Globus pallidus (tissue), 1 donor: Measurements from ENCODE around the gene GRPR.

ENCODE experiments used
- DNase-seq: peaks from one replicate; pipeline ENCODE4 v3.0.0-alpha.2; 2015; ENCODE audit warnings: low spot score

Gene GRPR

DNA sequence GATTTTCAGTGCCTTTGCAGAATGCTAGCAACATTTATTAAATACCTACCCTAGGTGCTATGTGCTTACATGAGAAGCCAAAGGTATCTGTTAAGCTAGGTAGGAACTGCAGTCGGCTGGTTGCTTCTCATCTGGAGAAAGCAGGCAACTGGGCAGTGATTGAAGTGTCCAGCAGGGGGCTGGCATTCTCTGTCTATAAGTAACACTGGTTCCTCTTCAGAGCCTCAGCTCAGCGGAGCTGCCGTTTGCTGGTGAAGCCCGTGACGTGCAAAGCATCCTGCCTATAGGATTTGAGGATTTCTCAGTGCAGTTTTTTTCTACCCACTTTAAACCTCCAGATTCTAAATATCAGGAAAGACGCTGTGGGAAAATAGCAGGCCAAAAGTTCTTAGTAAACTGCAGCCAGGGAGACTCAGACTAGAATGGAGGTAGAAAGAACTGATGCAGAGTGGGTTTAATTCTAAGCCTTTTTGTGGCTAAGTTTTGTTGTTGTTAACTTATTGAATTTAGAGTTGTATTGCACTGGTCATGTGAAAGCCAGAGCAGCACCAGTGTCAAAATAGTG lies at the start of gene GRPR:
Gene GRPR, plus strand, starts transcription at position 344 of the 565 bp plus-strand sequence. CDS start 389 bp downstream, outside the sequence.
- DNase-seq = peak; percentile 59

GRCh38 chrX:16075087-16075486 lies 48.3 kb upstream of the GRPR start:
- no peak for DNase-seq

DNA sequence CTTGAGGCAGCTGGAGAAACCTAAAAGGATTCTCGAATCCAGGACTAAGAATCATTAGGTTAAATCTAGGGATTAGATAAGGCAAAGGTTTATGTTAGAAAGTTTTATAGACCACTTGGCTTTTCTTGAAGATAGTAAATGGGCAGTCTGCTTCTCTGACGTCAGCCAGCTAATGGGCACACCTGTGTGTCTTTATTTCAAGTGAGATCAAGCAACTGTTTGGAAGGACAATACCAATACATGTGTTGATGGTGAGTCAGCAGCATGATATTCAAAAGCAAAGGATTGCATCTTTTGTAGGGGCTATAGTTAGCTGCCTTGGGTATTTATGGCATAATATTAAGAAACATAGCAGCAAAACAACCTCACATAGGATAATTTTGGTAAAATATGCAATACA lies 46.5 kb upstream of the GRPR start:
- no peak for DNase-seq

- no peak for DNase-seq
Measured at GRCh38 chrX:16077811-16078210, 45.6 kb upstream of the GRPR start.

GRCh38 chrX:16081357-16081756 lies 42.0 kb upstream of the GRPR start:
- no peak for DNase-seq

GRCh38 chrX:16082470-16083085 lies 40.8 kb upstream of the GRPR start:
- no peak for DNase-seq

DNA sequence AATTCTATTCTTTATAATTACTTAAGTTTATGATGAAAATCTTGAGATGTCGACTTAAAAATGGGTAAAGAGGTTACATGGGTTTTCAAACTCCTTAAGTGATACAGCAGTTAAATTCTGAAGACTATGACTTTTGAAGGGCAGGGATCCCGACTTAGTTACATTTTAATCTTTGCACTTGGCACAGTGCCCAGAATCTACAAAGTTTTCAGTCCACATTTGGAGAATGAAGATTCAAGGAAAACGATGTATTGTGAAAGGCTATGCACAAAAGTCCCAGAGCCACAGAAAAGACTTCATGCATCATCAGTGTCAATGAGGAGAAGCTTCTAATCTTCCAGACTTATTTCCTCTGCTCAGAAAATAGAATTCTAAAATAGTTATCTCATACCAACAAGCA lies 36.3 kb upstream of the GRPR start:
- DNase-seq = no peak

GRCh38 chrX:16089086-16089485 lies 34.3 kb upstream of the GRPR start:
- no peak for DNase-seq

- no peak for DNase-seq
Measured at GRCh38 chrX:16096141-16096540, 27.2 kb upstream of the GRPR start.

DNA sequence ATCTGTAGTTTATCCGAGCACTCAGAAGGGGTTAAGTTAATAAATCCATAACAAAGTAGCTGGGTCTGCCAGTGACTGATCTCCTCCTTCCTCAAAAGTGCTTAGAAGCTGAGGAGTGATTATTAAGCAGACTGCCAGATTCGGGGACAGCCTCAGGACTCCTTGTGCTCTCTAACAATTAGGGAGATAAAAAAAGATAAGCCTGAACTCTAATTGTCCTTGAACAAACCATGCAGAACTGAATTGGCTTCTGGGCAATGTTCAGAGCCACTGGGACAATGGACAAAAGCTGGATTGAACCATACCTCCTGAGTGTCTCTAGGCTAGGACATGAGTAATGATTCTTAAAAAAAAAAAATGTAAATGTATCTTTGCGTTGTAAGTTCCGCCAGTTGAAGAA lies 22.7 kb upstream of the GRPR start:
- no peak for DNase-seq

DNA sequence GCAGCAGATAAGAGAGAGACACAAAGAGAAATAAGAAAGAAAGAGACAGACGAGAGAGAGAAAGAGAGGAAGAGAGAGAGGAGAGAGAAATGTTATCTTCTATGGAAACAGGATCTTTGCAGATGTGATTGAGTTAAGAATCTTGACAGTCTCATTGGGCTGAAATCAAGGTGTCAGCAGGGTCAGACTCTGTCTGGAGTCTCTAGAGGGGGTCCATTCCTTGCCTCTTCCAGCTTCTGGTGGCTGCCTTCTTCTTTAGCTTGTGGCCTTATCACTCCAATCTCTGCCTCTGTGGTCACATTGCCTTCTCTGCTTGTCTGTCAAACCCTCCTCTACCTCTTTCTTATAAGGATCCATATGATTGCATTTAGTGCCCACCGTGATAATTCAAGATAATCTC lies 21.8 kb upstream of the GRPR start:
- no peak for DNase-seq

- DNase-seq = no peak
Measured at GRCh38 chrX:16103625-16104024, 19.7 kb upstream of the GRPR start.

DNA sequence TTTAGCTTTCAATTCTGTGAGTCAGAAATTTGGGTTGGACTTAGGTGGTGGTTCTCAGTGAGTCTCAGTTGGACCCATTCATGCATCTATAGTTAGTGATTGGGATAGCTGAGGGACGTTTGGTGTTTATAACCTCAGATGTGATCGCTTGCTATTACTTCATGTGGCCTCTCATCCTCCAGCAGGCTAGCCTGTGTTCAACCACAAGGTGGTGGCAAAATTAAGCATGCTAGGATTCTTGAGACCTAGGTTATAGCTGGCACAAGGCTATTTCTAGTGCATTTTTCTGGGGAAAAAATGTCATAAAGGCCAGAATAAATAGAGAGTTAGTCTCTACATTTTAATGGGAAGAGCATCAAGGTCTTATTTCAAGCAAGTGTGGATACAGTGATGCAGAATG lies 10.9 kb upstream of the GRPR start:
- DNase-seq = no peak

DNA sequence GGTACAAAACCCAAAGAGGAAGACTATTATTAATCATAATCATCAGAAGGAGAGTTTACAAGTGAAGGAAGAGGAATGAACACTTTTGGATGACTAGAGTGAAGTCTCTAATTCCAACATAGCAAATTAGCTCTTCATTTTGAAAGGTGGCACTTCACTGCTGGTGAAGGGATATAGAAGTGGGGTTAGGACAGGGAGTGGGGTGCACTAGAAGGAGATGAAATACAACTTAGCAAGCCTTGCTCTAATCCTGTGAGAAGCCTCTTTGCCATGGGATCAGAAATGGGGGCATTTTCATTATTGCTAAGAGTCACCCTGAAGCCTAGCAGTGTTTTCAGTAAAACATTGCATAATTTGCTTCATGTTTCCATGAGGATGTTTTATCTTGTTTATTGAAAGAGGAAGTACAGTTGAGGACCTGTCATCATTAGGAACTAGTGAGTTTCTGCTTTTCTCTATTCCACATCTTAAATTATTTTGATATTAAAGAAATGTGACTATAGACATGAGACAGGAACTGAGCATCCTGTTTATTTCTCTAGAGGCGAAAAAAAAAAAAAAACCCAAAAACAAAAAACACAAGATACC lies 9.3 kb upstream of the GRPR start:
- no peak for DNase-seq

GRCh38 chrX:16114611-16115010 lies 8.8 kb upstream of the GRPR start:
- DNase-seq = no peak

DNA sequence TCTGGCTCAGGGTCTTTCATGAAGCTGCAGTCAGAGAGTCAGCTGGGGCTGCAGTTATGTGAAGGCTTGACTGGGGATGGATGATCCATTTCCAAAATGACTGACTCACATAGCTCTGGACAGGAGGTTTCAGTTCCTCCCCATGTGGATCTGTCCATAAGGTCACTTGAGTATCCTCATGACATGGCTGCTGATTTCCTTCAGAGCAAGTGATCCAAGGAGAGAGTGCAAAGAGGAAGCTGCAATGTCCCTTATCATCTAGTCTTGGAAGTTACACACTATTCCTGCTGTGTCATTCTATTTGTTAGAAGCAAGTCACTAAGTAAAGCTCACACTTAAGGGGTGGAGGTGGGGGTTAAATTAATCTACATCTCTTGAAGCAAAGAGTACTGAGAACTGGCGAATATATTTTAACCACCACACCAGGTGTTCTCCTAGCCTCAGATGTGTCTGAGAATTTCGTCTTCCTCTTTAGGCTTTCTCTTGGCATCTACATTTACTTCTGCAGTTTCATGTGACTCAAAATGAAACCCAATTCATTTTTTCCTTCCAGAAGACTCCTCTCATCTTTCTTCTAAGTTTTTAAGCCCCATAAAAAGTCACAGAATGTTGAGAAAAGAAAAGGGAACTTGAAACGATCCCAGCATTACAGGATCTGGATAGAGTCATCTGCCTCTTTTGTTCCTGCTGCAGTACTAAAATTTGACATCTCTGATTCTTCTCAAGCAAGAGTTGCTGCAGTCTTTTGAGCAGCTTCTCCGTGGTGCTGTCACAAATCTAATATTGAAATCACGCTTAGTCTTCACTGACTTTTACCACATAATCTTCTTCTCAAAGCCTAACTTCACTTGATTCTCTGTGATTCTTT lies 3.8 kb upstream of the GRPR start:
- no peak for DNase-seq

- no peak for DNase-seq
Measured at GRCh38 chrX:16120431-16120830, 2.9 kb upstream of the GRPR start.

DNA sequence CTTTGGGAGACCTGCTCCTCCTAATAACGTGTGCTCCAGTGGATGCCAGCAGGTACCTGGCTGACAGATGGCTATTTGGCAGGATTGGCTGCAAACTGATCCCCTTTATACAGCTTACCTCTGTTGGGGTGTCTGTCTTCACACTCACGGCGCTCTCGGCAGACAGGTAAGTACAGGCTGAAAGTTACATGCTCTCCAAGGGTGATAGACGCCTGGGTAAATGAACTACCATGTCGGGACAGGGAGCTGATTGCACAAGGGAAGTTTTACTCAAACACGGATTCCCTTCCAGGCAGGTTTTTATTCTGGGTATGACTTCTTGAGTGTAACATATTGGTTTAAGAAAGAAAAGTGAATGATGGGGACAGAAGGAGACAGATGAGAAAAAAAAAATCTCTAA lies 836 bp downstream of the GRPR start:
- no peak for DNase-seq

- no peak for DNase-seq
Measured at GRCh38 chrX:16125520-16126149, 2.3 kb downstream of the GRPR start.

- no peak for DNase-seq
Measured at GRCh38 chrX:16130707-16131106, 7.3 kb downstream of the GRPR start.

GRCh38 chrX:16134936-16135335 lies 11.6 kb downstream of the GRPR start:
- no peak for DNase-seq

DNA sequence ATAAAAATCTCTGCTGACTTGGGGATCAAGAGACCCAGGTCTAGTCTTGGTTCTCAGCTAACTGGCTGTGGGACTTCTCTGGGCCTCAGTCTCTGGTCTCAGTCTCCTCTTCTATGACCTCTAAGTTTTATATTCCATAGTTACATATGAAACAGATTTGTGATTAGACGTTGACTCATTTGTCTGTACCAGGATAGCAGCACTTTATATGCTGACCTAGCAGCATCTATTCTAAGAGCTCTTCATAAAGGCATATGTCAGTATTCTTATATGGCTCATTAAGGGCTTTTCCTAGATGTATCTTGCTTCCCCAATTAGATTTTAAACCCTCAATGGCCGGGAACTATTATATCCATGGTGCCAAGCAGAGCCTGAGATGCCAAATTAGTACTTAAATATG lies 12.7 kb downstream of the GRPR start:
- no peak for DNase-seq
